Effector CD8-positive, alpha-beta T cell (primary cell): ENCODE measurements around the gene TNIP2.
"Not testable (repeated sequence)": the region's sequence is repeated elsewhere in the genome, so short reads cannot be mapped to it uniquely, and the experiment has no call there.

ENCODE experiments used
- DNase-seq: peaks from one replicate; lab custom pipeline; 2025; lab: John Stamatoyannopoulos, UW

The TNIP2 gene

GRCh38 chr4:2771264-2771663 lies 15.1 kb upstream of the TNIP2 start:
- no peak for DNase-seq

DNA sequence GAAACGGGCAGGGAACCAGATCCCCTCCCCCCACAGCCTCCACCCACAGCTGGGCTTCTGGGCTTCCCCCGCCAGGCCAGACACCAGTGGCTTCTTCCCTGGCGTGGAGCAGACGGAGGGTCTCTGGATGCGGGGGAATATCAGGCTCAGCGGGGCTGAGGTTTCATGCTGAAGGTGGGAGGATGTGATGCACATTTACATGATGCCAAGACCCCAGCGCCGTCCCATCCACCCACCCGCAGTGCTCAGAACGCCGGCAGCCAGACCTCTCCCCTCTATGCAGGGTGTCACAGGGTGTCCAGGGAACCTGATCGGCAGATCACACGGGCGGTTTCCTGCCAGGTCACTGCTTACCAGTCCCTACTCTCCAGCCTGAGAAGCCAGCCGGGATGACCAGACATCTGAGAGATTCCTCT lies 12.8 kb upstream of the TNIP2 start:
- no peak for DNase-seq

- DNase-seq, result no peak
Observed at GRCh38 chr4:2768124-2768523, 12.0 kb upstream of the TNIP2 start.

DNA sequence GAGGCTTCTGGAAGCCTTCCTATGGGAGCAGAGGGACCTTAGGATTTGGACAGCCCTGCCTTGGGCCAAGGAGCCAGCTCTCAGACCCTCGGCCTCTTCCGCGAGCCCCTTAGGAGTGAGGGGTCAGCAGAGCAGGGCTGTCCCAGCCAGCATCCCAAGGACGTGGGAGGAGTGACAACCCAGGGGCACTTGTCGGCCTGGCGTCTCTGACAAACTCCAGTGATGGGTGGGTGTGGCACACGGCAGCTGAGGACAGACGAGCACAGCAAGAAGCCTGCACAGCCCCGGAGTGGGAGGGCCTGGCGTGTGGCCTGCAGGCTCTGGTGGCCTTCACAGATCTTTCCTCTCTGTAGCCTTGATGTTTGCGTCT lies 11.6 kb upstream of the TNIP2 start:
- DNase-seq, result no peak

DNA sequence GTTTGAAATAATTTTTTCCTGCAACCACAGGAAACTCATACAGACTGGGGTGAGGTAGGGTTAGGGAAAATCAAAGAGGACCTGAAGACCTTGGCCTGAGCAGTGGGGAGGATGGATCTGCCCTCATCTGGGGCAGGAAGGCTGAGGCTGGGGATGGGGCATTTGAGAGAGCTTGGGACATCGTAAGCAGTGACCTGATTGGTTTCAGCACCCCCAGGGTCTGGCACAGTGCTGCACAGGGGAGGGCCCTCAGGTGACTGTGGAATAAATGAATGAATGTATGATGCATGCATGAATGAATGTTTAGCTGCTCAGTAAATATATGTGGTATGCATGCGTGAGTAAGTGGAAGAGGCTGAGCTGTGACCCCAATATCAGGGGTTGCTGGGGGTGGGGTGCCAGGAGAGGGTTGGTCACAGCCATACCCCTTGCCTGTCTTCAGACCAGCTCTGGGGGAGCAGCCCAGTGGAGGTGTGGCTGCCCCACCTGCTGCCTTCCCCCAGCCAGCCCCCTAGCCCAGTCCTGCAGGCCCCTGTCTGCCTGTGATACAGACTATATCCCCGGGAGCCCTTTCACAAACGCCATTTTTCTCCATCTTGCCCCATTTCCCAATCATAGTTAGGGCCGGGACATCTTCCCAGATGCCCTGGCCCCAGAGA lies 11.0 kb upstream of the TNIP2 start:
- DNase-seq, result no peak

DNA sequence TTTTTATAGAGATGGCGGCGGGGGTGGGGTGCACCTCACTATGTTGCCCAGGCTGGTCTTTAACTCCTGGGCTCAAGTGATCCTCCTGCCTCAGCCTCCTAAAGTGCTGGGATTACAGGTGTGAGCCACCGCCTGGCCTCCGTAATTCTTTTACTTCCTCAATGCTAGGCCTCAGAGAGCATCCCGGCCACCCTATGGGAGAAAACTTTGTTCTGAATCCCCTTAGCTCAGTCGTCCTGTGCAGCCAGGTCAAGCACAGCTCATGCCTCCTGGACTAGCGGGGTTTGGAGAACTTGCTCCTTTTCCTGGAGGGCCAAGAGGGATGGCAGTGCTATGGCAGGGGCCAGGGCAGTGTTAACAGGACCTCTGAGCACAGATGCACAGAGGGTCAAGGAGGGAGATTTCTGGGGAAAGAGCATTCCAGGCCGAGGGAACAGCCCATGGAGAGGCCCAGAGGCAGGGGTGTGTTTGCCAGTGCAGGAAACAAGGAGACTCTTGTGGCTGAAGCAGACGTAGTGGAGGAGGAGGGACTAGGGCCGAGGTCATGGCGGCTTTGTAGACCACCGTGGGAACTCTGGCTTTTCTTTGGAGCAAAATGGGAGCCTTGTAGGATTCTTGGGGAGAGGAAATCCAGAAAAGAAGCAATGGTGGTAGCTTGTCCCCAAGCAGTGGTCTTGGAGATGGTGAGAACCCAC lies 9.8 kb upstream of the TNIP2 start:
- DNase-seq, result no peak

DNA sequence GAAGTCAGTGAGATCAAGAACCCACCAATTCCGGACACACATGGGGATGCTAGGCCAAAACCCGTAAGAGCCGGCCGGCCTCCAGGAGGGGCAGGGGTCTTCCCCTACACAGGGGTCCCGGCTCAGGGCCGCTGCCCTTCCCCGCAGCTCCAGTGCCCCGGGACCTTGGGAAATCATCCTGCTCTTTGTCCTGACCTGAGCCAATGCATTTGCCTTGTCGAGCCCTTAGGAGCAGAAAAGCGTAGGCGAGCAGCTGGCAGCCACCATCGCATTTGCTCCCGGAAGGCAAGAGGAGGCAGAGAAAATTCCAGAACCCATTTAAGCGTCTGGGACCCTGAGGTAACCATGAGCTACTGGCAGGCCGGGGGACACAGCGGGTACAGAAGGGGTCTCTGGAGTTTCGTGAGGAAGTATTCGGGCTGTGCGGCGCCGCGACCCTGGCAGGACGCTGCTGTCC lies 7.4 kb upstream of the TNIP2 start:
- DNase-seq, result no peak

GRCh38 chr4:2762486-2763370 lies 6.6 kb upstream of the TNIP2 start:
- DNase-seq, result not testable (repeated sequence)

- no peak for DNase-seq
Observed at GRCh38 chr4:2762048-2762447, 5.9 kb upstream of the TNIP2 start.

- DNase-seq, result no peak
Observed at GRCh38 chr4:2761035-2761923, 5.1 kb upstream of the TNIP2 start.

DNA sequence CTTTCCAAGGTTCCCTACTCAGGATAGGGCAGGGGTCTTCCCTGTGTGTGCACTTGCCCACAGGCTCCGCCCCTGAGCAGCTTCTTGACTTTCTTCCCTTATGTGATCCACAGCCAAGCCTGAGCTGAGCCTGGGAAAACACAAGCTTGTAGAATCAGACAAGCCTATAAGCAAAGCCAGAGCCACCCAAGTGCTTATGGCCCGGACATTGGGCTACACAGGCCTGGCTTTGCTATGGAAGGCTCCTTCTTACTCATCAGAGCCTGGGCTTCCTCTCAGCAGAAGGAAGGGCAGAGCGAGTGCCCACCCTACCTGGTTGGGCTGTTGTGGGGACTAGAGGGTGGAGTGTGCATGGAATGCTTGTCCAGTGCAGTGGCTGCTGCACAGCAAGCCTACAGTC lies 1.3 kb upstream of the TNIP2 start:
- DNase-seq, result no peak

GRCh38 chr4:2756691-2757350 lies 685 bp upstream of the TNIP2 start:
- no peak for DNase-seq

DNA sequence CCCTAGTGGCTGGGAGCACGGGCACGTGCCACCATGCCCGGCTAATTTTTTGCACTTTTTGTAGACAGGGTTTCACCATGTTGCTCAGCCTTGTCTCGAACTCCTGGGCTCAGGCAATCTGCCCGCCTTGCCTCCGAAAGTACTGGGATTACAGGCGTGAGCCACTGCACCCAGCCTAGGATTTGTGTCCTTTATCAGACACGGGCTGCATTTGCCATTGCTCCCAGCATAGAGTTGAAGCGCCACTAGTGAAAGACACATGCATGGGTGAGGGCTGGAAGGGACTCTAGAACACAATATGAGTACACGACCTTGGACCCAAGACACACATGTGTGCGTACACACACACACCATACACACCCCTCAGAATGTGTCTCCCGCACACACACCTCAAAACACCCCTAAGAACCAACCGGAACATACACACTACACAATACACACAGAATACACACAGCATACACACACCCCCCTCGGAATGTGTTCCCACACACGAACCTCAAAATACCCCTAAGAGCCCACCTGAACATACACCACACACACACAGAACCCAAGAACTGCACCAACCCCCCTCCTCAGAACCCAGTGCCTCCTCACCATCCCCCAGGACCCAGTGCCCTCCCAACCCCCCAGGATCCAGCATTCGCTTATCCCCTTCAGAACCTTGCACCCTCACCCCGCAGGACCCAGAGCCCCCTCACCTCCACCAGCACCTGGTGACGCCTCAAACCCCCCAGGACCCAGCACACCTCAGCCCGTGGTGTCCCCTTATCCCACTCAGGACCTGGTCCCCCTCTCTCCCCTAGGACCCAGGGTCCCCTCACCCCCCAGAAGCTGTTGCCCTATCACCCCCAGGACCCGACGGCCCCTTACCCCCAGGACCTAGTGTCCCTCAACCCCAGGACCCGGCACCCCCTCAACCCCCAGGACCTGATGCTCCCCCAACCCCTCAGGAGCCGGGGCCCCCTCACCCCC lies 1.0 kb downstream of the TNIP2 start:
- no peak for DNase-seq

DNA sequence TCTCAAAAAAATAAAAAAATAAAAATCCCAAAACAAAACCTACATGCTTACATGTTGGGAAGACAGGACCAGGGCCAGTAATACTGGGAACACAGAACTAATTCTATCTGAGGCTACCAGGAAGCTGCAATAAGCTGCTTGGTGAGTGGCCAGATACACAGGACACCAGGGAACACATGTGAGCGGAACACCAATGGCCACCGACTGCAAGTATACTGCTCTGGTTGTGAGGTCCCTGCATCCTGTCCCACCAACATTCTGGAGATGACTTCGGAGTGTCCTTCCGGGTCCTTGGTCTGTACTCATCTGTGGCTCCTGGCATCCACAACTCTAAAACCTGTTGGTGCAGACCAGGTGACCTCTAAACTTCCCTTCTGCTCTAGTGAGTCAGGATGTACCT lies 2.7 kb downstream of the TNIP2 start:
- no peak for DNase-seq

DNA sequence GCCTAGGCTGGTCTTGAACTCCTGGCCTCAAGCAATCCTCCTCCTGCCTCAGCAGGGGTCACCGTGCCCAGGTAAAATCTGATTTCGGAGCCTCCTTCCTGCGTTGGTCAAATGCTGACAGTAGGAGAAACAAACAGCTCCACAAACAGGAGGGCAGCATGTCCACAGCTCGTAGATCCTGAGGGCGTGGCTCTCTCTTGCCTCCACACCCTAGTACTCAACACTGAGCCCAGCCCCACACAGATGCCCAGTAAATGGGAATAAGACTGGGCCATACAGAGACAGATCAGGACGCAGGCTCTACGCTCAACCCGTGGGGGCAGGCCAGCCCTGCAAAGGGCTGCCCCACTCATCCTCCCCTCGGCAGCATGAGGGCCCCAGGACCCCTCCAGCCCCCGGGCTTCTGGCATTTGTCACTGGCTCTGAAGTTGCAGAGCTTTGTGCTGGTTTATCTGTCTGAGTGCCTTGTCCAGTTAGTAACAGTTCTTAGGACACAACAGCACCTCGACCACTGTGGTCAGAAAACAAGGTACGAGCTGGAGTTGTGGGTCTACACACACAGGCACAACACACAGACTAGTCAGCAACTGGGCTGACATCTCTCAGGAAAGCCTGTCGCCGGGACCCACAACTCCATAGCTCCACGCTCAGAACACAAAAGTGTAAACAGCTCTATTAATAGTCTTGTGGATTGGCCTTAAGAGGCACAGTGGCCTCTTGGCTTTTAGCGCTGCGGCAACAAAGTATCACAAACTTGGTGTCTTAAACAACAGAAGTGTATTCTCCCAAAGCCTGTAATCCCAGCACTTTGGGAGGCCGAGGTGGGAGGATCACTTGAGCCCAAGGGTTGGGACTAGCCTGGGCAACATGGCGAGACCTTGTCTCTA lies 5.2 kb downstream of the TNIP2 start:
- DNase-seq, result no peak

DNA sequence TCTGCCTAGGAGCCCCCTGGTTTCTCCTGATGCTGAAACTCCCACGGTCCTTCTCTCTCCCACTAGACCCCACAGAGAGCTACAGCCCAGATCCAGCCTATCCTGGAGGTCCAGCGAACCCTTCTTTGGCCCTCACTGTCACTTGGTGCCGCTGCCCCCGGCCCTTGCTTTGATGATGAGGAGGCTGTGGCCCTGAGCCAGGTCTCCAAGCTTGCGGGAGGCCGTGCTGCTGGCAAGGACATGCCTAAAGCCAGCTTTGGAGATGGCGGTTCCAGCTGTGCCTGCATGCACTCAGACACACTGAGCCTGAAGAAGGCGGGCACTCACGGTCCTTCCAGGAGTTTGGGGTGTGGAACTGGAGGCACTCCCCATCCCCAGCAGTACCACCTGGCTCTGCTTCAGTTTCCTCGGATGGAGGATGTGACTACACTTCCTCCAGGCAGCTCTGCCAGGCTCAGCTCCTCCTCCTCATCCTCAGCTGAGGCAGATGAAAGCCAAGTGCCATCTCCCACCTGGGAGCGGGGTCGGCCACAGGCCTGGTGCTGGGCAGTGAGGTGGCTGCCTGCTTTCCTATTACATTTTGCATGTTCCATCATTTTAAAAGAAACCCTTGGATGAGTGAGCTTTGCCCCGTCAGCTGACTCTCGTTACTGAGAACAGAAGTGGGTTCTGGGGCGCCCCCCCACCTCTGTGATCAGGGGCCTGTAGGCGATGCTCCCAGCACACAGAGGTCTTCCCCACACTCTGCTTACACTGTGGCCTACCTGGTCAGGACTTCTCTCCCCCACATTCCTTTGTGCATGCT lies 9.0 kb downstream of the TNIP2 start:
- DNase-seq, result no peak

DNA sequence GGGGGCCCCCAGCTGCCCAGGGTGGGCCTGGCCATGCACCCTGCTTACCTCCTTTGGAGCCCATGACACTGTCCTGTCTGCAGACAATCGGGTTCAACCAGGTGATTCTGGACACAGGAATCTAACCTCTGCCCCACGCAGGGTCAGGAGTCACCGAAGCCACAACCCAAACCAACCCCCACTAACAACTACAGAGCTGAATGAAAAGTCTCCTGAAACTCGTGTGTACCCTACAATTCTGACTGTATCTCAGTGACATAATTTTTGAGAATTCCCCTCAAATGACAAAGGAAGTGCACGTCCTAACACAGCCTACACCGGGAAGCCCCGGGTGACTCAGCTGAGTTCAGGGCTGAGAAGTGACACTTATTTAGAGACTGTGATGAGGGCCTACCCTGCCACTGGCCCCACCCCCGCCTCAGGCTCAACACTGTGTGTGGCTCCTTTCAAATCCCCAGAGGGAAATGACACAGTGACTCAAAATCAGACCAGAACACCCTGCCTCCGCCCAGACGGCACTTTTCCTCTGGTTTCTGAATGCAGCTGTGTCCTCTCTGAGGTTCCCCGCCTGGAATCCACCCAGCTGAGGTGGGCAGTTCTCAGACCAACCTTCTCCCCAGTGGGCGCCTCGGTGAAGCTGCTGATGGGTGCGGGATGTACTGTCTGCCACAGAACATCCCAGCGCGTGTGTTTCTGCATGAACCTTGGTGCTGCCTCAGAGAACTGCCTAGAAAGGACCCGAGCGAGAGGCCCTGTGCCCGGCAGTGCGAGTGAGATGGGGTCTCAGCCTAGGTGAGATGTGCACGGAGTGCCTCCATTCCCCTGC lies 9.9 kb downstream of the TNIP2 start:
- peak; percentile 18 for DNase-seq
